MCF 10A (cell line): ENCODE results near the gene APOO. TPM values are rescaled to one million over a fixed set of nuclear protein-coding genes. Genes with fewer than 3 reads are reported as not detected.

Experiments
- BruUV-seq: library from RNA; stranded (reverse); fragments of 400-500 nt; replicated peaks from 2 replicates; lab custom pipeline; 2021; lab: Mats Ljungman, UMichigan
- CTCF ChIA-PET: fragments of 300-600 bp; sonication (Branson Sonifier 250); formaldehyde crosslinking; extraction: SDS; loops from one replicate; lab custom pipeline; 2021; ENCODE audit warnings: antibody characterized with exemption, inconsistent platforms; lab: Yijun Ruan, JAX
- POLR2A ChIA-PET: fragments of 300-600, 350-650 bp; sonication (Branson Sonifier 250); formaldehyde crosslinking; extraction: SDS; loops from one replicate; lab custom pipeline; 2020; ENCODE audit warnings: antibody characterized with exemption, inconsistent platforms; lab: Yijun Ruan, JAX
- DNase-seq: peaks from one replicate; pipeline ENCODE4 v3.0.0-alpha.2; 2018; ENCODE audit not compliant: unreplicated experiment
- H3K27ac Mint-ChIP-seq: one replicate; pipeline ENCODE4 v1.8.0; 2022; ENCODE audit warnings: mild to moderate bottlenecking, low read depth, mixed read lengths; ENCODE audit not compliant: unreplicated experiment
- H3K27me3 Mint-ChIP-seq: one replicate; pipeline ENCODE4 v1.8.0; 2022; ENCODE audit warnings: mixed read lengths; ENCODE audit not compliant: insufficient read depth, unreplicated experiment
- H3K36me3 Mint-ChIP-seq: one replicate; pipeline ENCODE4 v1.8.0; 2022; ENCODE audit warnings: mild to moderate bottlenecking, moderate library complexity, mixed read lengths; ENCODE audit not compliant: insufficient read depth, unreplicated experiment
- H3K4me1 Mint-ChIP-seq: one replicate; pipeline ENCODE4 v1.8.0; 2022; ENCODE audit warnings: mixed read lengths; ENCODE audit not compliant: insufficient read depth, unreplicated experiment
- H3K4me3 Mint-ChIP-seq: one replicate; pipeline ENCODE4 v1.8.0; 2022; ENCODE audit warnings: mild to moderate bottlenecking, moderate library complexity, mixed read lengths; ENCODE audit not compliant: unreplicated experiment
- H3K9me3 Mint-ChIP-seq: one replicate; pipeline ENCODE4 v1.8.0; 2022; ENCODE audit warnings: mixed read lengths; ENCODE audit not compliant: unreplicated experiment
- CTCF ChIP-seq: fragments of 200-600 bp; IDR thresholded peaks from one replicate; pipeline ENCODE4 v1.8.0; 2022; ENCODE audit warnings: antibody characterized with exemption, mild to moderate bottlenecking; ENCODE audit not compliant: unreplicated experiment
- intact Hi-C: fragments of 100-400 bp; cut with micrococcal nuclease; formaldehyde crosslinking; loops from 2 replicates; pipeline ENCODE4 v1.14.1; 2022
- total RNA-seq: library from RNA; stranded (reverse); gene quantifications from 2 replicates; pipeline ENCODE4 v1.2.3, GENCODE V29; 2022

Gene APOO
- total RNA-seq, 1 experiment from 2014 or later = 35.9 TPM

- DNase-seq = no peak
- POLR2A ChIA-PET = no interaction called here
- H3K9me3 Mint-ChIP-seq = no peaks in the 10 kb centered on the region
- H3K27me3 Mint-ChIP-seq = peaks cover 23% of the 10 kb centered on the region
- TF ChIP-seq CTCF = no peak
- H3K36me3 Mint-ChIP-seq = peaks cover 18% of the 10 kb centered on the region
- no peaks in the 10 kb centered on the region for H3K4me1 Mint-ChIP-seq
- no peak overlapping the region for H3K27ac Mint-ChIP-seq
- BruUV-seq = no TSS peak
- no peak overlapping the region for H3K4me3 Mint-ChIP-seq
- intact Hi-C loops = no loop called here
- CTCF ChIA-PET = interaction anchor here (0.7 to 1.6 kb wide), 2 partner anchors 8 to 44 kb away, joined by 4 to 6 read pairs; no protein-coding TSS in a partner anchor
Measured at GRCh38 chrX:23857935-23858334, 49.8 kb downstream of the APOO start.

- H3K27me3 Mint-ChIP-seq = peaks cover 17% of the 10 kb centered on the region
Measured at GRCh38 chrX:23857363-23857762, 50.4 kb downstream of the APOO start.

GRCh38 chrX:23855569-23855968 lies 52.2 kb downstream of the APOO start:
- CTCF ChIA-PET = interaction anchor here (0.6 to 1.2 kb wide), 2 partner anchors 36 to 1719 kb away, joined by 3 read pairs; no protein-coding TSS in a partner anchor
- H3K4me1 Mint-ChIP-seq = no peaks in the 10 kb centered on the region
- no peaks in the 10 kb centered on the region for H3K9me3 Mint-ChIP-seq
- no peak overlapping the region for H3K27ac Mint-ChIP-seq
- H3K4me3 Mint-ChIP-seq = no peak overlapping the region
- POLR2A ChIA-PET = interaction anchor here (0.6 to 2.3 kb wide), 5 partner anchors 11 to 1775 kb away, joined by 3 to 8 read pairs (median 3); no protein-coding TSS in a partner anchor
- peaks cover 21% of the 10 kb centered on the region for H3K36me3 Mint-ChIP-seq
- no peak for DNase-seq
- no peak for TF ChIP-seq CTCF
- intact Hi-C loops = no loop called here
- no TSS peak for BruUV-seq
- H3K27me3 Mint-ChIP-seq = peaks cover 11% of the 10 kb centered on the region

More at GRCh38 chrX:23857363-23857762, 50.4 kb downstream of the APOO start:
- Mint-ChIP-seq H3K4me1 (no peaks in the 10 kb centered on the region), H3K27ac (no peak overlapping the region), H3K36me3 (peaks cover 21% of the 10 kb centered on the region), H3K9me3 (no peaks in the 10 kb centered on the region), H3K4me3 (no peak overlapping the region)
- intact Hi-C loops = no loop called here
- CTCF ChIA-PET = interaction anchor here (0.7 to 1.6 kb wide), 3 partner anchors 9 to 44 kb away, joined by 3 to 6 read pairs (median 4); no protein-coding TSS in a partner anchor
- POLR2A ChIA-PET = interaction anchor here (0.6 kb wide), 1 partner anchor 43 kb away, joined by 5 read pairs; no protein-coding TSS in a partner anchor
- DNase-seq = no peak
- TF ChIP-seq CTCF = no peak
- BruUV-seq = no TSS peak

GRCh38 chrX:23854945-23855344 lies 52.8 kb downstream of the APOO start:
- H3K4me3 Mint-ChIP-seq = no peak overlapping the region
- ChIA-PET POLR2A (interaction anchor here (0.6 to 2.3 kb wide), 4 partner anchors 11 to 1774 kb away, joined by 3 to 8 read pairs (median 3); no protein-coding TSS in a partner anchor), CTCF (interaction anchor here (0.6 to 1.3 kb wide), 3 partner anchors 11 to 40 kb away, joined by 3 to 4 read pairs (median 4); no protein-coding TSS in a partner anchor)
- DNase-seq = peak; percentile 22
- H3K36me3 Mint-ChIP-seq = peaks cover 21% of the 10 kb centered on the region
- no peaks in the 10 kb centered on the region for H3K4me1 Mint-ChIP-seq
- BruUV-seq = no TSS peak
- no peaks in the 10 kb centered on the region for H3K9me3 Mint-ChIP-seq
- H3K27ac Mint-ChIP-seq = no peak overlapping the region
- intact Hi-C loops = no loop called here
- H3K27me3 Mint-ChIP-seq = peaks cover 11% of the 10 kb centered on the region
- TF ChIP-seq CTCF = no peak
